CD4-positive, alpha-beta T cell treated with Interleukin-15 for 1 hour (primary cell): ENCODE data around the gene PARD3B.
"Not testable (repeated sequence)": the region's sequence is repeated elsewhere in the genome, so short reads cannot be mapped to it uniquely, and the experiment has no call there.

Experiments
- DNase-seq: peaks from one replicate; pipeline ENCODE4 v3.0.0-alpha.2; 2020

PARD3B gene

GRCh38 chr2:204541637-204542036 lies 3.6 kb upstream of the PARD3B start:
- no peak for DNase-seq

GRCh38 chr2:204542982-204543608 lies 2.2 kb upstream of the PARD3B start:
- no peak for DNase-seq

- DNase-seq: no peak
Measured at GRCh38 chr2:204545861-204546735, 823 bp downstream of the PARD3B start.

GRCh38 chr2:204550751-204551511 lies 5.7 kb downstream of the PARD3B start:
- no peak for DNase-seq

- no peak for DNase-seq
Measured at GRCh38 chr2:204551512-204551863, 6.2 kb downstream of the PARD3B start.

GRCh38 chr2:204557604-204558003 lies 12.3 kb downstream of the PARD3B start:
- DNase-seq: no peak

GRCh38 chr2:204559358-204559757 lies 14.1 kb downstream of the PARD3B start:
- not testable (repeated sequence) for DNase-seq

- no peak for DNase-seq
Measured at GRCh38 chr2:204560902-204561301, 15.6 kb downstream of the PARD3B start.

- DNase-seq: no peak
Measured at GRCh38 chr2:204561771-204562170, 16.5 kb downstream of the PARD3B start.

GRCh38 chr2:204566439-204566838 lies 21.2 kb downstream of the PARD3B start:
- no peak for DNase-seq

GRCh38 chr2:204570421-204570820 lies 25.1 kb downstream of the PARD3B start:
- DNase-seq: no peak

- DNase-seq: no peak
Measured at GRCh38 chr2:204571041-204571440, 25.8 kb downstream of the PARD3B start.

GRCh38 chr2:204571911-204572310 lies 26.6 kb downstream of the PARD3B start:
- DNase-seq: no peak

GRCh38 chr2:204573221-204573620 lies 27.9 kb downstream of the PARD3B start:
- DNase-seq: no peak

GRCh38 chr2:204574486-204574885 lies 29.2 kb downstream of the PARD3B start:
- no peak for DNase-seq

GRCh38 chr2:204575463-204575862 lies 30.2 kb downstream of the PARD3B start:
- DNase-seq: no peak

GRCh38 chr2:204576362-204576979 lies 31.2 kb downstream of the PARD3B start:
- DNase-seq: no peak

- DNase-seq: no peak
Measured at GRCh38 chr2:204578928-204579598, 33.8 kb downstream of the PARD3B start.

- no peak for DNase-seq
Measured at GRCh38 chr2:204581946-204582345, 36.7 kb downstream of the PARD3B start.

GRCh38 chr2:204583773-204584172 lies 38.5 kb downstream of the PARD3B start:
- no peak for DNase-seq

GRCh38 chr2:204585930-204586329 lies 40.7 kb downstream of the PARD3B start:
- DNase-seq: no peak

GRCh38 chr2:204586444-204587180 lies 41.3 kb downstream of the PARD3B start:
- DNase-seq: no peak
